ENCODE results near the gene EXOC8.

- no peak for TF ChIP-seq CTCF (conservative IDR thresholded peaks at IDR 0.05; ENCODE audit: low read depth in 2 of 2)
- TF ChIP-seq REST (IDR thresholded peaks at IDR 0.05; ENCODE audit: unreplicated experiment): no peak
- TF ChIP-seq EZH2 (IDR thresholded peaks at IDR 0.05; ENCODE audit: low read depth, unreplicated experiment): no peak
- TF ChIP-seq JUNB (IDR thresholded peaks at IDR 0.05; ENCODE audit: unreplicated experiment): no peak
- TF ChIP-seq EZH2phosphoT487 (IDR thresholded peaks at IDR 0.05; ENCODE audit: unreplicated experiment): no peak
- no peak for TF ChIP-seq CREB1 (CRISPR knock-in tag; IDR thresholded peaks at IDR 0.05; ENCODE audit: low read depth)
- no peak for TF ChIP-seq POLR2AphosphoS5 (IDR thresholded peaks at IDR 0.05; ENCODE audit: low read depth)
- no peak for TF ChIP-seq ETS1 (IDR thresholded peaks at IDR 0.05)
- TF ChIP-seq ZNF331 (CRISPR knock-in tag; IDR thresholded peaks at IDR 0.05; ENCODE audit: low read depth): no peak
Measured at GRCh38 chr1:231329483-231329882, 8.2 kb downstream of the EXOC8 start.
